Measurements from ENCODE around the gene HSPB8. TPM values are rescaled to one million over a fixed set of nuclear protein-coding genes. Genes with fewer than 3 reads are reported as not detected.
"Not testable (repeated sequence)": the region's sequence is repeated elsewhere in the genome, so short reads cannot be mapped to it uniquely, and the experiment has no call there.

HSPB8 gene
- total RNA-seq, 2 donors from 2014 or later, result 9.7 to 10.4 TPM

GRCh38 chr12:119211884-119212283, 33.2 kb downstream of the HSPB8 start:
- Mint-ChIP-seq H3K4me3 (no peak overlapping the region), H3K4me1 (no peaks in the 10 kb centered on the region), H3K9me3 (no peaks in the 10 kb centered on the region), H3K27ac (no peak overlapping the region), H3K36me3 (ENCODE audit: low read depth) (no peaks in the 10 kb centered on the region), H3K27me3 (ENCODE audit: insufficient read depth) (no peaks in the 10 kb centered on the region)
- no peak for TF ChIP-seq CTCF (conservative IDR thresholded peaks at IDR 0.05)
- H3K27ac ChIP-seq (ENCODE audit: low read depth, low read length), result no peak overlapping the region
- no peaks in the 10 kb centered on the region for H3K27me3 ChIP-seq (ENCODE audit: control insufficient read depth, insufficient read depth, low read length, poor library complexity, severe bottlenecking)
- H3K4me1 ChIP-seq (ENCODE audit: control insufficient read depth, insufficient read depth, low read length), result no peaks in the 10 kb centered on the region
- H3K36me3 ChIP-seq (ENCODE audit: control insufficient read depth, insufficient read depth, low read length), result no peaks in the 10 kb centered on the region
- 90 to 92% methylated on average over 6 to 13 of the region's 13 CpGs for WGBS, 2 experiments (ENCODE audit: insufficient coverage in 1 of 2, insufficient read length in 1 of 2)
- no peak overlapping the region for H3K4me3 ChIP-seq (ENCODE audit: low read length)
- no peaks in the 10 kb centered on the region for H3K9me3 ChIP-seq (ENCODE audit: control insufficient read depth, low read length)
- DNase-seq, result no peak
- H3K9ac ChIP-seq (ENCODE audit: extremely low read depth, low read length, poor library complexity, severe bottlenecking), result no peak overlapping the region

- Mint-ChIP-seq H3K27ac (no peak overlapping the region), H3K4me3 (no peak overlapping the region)
- no peak for DNase-seq
Measured at GRCh38 chr12:119216084-119216483, 37.4 kb downstream of the HSPB8 start.

GRCh38 chr12:119218875-119219274, 40.1 kb downstream of the HSPB8 start:
- H3K36me3 Mint-ChIP-seq (ENCODE audit: low read depth); H3K36me3 ChIP-seq (ENCODE audit: control insufficient read depth, insufficient read depth, low read length); H3K4me3 Mint-ChIP-seq; H3K27me3 ChIP-seq (ENCODE audit: control insufficient read depth, insufficient read depth, low read length, poor library complexity, severe bottlenecking); H3K4me1 Mint-ChIP-seq; H3K27ac Mint-ChIP-seq; H3K27ac ChIP-seq (ENCODE audit: low read depth, low read length); DNase-seq; H3K27me3 Mint-ChIP-seq (ENCODE audit: insufficient read depth); H3K4me3 ChIP-seq (ENCODE audit: low read length); H3K4me1 ChIP-seq (ENCODE audit: control insufficient read depth, insufficient read depth, low read length); H3K9me3 ChIP-seq (ENCODE audit: control insufficient read depth, low read length); H3K9ac ChIP-seq (ENCODE audit: extremely low read depth, low read length, poor library complexity, severe bottlenecking): not testable (repeated sequence)
- WGBS, 2 experiments (ENCODE audit: insufficient coverage in 1 of 2, insufficient read length in 1 of 2), result 82 to 84% methylated on average over 6 to 9 of the region's 9 CpGs
- H3K9me3 Mint-ChIP-seq, result peaks cover 12% of the 10 kb centered on the region

More at GRCh38 chr12:119216084-119216483, 37.4 kb downstream of the HSPB8 start:
- Histone ChIP-seq H3K9me3 (ENCODE audit: control insufficient read depth, low read length) (peaks cover 7% of the 10 kb centered on the region), H3K36me3 (ENCODE audit: control insufficient read depth, insufficient read depth, low read length) (no peaks in the 10 kb centered on the region), H3K4me3 (ENCODE audit: low read length) (no peak overlapping the region), H3K9ac (ENCODE audit: extremely low read depth, low read length, poor library complexity, severe bottlenecking) (no peak overlapping the region), H3K27me3 (ENCODE audit: control insufficient read depth, insufficient read depth, low read length, poor library complexity, severe bottlenecking) (no peaks in the 10 kb centered on the region), H3K4me1 (ENCODE audit: control insufficient read depth, insufficient read depth, low read length) (no peaks in the 10 kb centered on the region), H3K27ac (ENCODE audit: low read depth, low read length) (no peak overlapping the region)
- no peak for TF ChIP-seq CTCF (conservative IDR thresholded peaks at IDR 0.05)
- Mint-ChIP-seq H3K27me3 (ENCODE audit: insufficient read depth) (peaks cover 2% of the 10 kb centered on the region), H3K4me1 (peaks cover 6% of the 10 kb centered on the region), H3K36me3 (ENCODE audit: low read depth) (no peaks in the 10 kb centered on the region), H3K9me3 (peaks cover 8% of the 10 kb centered on the region)
- 87 to 95% methylated on average over 7 of the region's 7 CpGs for WGBS, 2 experiments (ENCODE audit: insufficient coverage in 1 of 2, insufficient read length in 1 of 2)

Data from endodermal cell (in vitro differentiated cells).